GM21576 (cell line): Measurements from ENCODE around the gene HS3ST3A1.

Experiments
- ATAC-seq: cut with Tn5 transposase; IDR thresholded peaks from one replicate; pipeline ENCODE4 v1.9.1; 2021; ENCODE audit warnings: mild to moderate bottlenecking, moderate library complexity; ENCODE audit not compliant: unreplicated experiment

Gene HS3ST3A1

DNA sequence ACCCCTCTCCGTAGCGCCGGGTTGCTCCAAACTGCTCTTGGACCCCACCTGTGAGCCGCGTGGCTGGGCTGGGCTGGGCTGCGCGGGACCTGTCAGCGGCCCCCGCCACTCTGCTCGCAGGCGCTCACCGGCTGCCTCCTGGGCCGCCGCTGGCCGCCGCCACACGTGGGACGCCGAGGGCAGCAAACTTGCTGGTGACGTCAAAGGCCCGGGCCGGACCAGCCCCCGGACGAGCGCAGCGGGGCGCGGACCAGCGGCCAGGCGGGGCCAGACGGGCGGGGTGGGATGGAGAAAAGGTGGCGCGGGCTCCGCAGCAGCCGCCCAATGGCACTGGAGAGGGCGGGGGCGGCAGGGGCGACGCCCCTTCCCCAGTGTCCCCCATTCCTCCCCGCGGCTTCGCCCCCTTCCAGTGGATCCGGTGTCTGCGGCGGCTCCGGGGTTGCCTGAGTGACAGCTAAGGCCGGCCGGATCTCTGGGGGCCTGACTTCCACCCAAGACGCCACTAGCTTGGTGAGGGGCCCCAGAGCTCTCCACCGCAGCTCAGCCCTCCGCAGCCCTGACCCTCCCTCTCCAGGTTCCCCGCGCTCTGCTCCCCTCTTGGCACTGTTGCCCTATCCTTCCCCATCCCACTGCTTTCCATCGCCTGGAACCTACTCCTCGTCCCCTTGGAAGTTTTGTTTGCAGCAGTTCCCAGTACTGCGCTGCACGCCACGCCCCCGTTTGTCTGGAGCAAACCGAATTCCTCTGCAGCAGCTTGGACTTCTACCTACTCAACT, at the start of gene HS3ST3A1:
Gene HS3ST3A1, minus strand, starts transcription at position 154 of the 776 bp plus-strand sequence. CDS start 800 bp downstream, outside the sequence.
- ATAC-seq, result no peak

DNA sequence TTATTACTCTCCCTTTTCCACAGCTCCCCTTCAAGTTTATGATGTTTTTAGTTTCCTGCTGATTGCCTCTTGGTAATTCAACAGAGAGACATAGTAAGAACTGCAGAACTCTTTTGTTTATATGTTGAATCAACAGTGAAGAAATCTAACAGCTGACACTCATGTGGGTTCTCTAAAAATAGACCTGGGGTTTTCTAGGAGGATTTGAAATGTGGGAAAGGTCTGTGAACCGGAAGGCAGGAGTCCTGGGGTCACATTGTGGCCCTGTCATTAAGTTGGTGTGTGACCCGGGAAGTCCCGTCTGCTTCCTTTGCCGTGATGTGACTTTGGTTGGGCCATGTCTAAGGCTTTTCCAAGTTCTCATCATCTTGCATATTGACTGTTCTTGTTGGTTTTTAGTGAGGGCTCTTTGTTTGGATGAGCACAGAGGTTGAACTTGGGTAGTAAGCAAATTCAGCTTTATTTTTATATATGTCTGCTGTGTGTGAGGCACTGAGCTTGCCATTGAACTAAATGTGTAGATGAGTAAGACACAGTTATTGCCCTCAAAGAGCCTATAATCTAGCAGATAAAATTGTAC, 48.5 kb upstream of the HS3ST3A1 start:
- no peak for ATAC-seq

DNA sequence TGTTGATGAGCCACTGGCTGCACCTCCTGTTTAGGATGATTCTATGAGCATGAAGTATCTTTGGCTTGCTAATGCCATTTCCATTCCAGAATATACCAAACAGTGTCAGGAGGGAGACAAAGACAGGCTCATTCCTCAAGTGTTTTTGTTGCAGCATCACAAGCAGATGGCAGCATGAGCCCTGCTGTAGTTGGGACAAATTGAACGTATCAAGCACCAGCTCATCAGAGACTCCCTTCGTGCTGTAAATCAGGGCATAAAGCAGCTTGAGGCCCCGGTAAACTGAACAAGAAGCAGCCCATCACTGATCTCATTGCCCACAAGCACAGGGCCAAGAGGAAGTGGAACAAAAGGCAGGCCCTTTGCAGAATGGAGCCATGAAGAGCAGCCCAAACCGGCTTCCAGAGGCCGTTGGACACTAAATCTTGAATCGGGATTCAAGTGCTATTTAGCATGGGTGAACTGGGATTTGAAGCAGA, 45.9 kb upstream of the HS3ST3A1 start:
- no peak for ATAC-seq

DNA sequence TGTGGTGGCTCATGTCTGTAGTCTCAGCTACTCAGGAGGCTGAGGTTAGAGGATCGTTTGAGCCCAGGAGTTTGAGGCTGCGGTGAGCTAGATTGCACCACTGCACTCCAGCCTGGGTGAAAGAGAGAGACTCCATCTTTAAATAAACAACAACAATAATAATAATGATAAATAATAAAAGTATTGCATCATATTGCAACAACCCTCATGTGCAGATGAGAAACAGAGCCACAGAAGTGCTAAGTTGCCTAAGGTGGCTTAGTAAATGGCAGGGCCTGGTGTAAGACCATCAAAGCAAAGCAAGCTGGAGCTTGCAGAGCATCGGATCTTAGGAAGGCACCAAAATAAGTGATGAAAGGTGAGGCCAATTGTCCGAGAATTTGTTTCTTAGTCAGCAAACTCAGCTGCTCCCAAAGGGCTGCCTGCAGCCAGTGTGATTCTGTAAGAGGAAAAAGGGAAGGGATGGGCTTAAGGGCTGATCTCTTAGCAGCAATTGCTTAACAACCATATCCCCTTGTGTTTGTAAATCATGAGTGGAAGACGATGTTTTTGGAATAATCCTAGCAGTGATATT, 45.3 kb upstream of the HS3ST3A1 start:
- no peak for ATAC-seq

DNA sequence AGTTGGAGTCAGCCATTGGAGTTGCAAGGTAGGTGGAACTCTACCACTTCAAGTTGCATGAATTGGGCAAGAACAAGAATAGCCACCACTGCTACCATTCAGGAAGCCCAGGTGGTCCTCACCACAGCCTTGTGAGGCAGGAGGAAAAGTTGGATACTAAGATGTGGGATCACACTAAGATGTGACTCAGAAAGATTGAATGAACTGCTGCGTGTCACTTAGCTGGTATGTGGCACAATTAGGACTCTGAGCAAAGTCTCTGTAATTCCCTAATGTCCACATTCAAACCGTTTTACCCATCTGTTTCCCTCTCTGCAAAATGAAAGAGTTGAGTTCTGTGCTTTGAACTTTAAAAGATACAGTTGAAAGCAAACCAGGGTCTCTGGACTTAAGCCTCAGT, 44.7 kb upstream of the HS3ST3A1 start:
- ATAC-seq, result no peak

DNA sequence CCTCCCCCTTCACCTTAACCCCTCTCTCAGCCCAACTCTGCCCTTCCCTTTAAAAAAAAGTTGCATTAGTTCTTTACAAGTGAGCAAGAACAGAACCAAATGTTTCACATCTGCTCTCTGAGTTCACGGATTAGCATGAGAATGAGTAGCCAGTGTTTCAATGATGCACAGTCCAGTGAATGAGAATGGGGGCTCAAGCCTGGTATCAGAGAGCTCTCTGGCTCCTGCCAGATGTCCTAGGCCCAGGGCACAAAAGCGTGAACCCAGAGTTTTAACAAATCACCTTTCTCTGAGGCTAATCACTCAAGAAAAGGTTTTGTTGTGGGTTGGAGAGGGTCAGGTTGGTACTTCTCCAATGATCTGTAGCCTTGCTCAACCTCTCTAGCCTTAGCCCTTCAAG, 41.5 kb upstream of the HS3ST3A1 start:
- ATAC-seq, result no peak

DNA sequence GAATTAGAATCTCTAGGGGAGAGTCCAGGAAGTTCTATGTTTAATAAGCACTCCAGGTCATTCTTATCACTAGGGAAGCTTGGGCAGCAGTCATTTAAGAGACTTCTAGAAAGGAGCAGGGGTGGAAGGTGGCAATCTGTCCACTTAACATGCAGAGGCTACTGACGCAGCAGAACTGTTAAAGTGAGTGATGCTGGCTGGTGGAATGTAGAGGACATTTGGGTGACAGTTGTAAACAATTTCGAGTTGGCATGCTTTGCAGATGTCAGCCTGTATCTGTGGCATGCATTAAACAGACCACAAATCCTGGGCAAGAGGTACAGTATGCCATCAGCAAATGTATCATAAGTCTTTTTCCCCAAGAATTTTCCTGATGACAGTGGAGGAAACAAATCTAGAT, 40.5 kb upstream of the HS3ST3A1 start:
- no peak for ATAC-seq

DNA sequence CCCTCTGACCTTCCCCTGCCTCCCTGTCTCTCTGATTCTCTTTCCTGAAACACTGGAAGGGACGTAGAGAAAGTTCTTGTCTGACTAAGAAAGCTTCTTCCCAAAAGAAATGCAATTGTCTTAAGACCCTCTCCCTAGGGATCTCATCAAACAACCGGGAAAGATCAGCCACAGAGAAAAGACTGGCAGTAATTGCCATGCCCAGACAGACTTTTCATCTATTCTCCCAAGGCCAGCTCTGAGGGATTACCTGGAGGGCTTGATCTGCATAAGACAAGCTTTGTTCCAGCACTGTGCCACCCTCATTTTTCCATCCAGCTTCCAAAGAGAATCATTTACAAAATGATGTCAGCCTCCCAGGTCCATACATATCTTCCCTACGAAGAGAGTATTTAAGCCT, 38.8 kb upstream of the HS3ST3A1 start:
- no peak for ATAC-seq

DNA sequence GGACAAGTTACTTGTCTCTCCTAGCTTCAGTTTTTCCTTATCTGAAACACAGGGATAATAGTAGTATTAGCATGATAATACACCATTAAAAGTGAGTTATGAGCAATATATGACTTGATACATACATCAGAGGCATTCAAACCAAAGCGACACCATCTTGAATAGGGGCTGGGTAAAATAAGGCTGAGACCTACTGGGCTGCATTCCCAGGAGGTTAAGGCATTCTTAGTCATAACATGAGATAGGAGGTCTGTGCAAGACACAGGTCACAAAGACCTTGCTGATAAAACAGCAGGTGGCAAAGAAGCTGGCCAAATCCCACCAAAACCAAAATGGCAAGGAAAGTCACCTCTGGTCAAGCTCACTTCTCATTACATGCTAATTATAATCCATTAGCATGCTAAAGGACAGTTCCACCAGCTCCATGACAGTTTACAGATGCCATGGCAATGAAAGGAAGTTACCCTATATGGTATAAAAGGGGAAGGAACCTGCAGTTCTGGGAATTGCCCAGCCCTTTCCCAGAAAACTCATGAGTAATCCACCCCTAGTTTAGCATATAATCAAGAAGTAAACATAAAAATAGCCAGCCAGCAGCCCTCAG, 37.2 kb upstream of the HS3ST3A1 start:
- ATAC-seq, result no peak

DNA sequence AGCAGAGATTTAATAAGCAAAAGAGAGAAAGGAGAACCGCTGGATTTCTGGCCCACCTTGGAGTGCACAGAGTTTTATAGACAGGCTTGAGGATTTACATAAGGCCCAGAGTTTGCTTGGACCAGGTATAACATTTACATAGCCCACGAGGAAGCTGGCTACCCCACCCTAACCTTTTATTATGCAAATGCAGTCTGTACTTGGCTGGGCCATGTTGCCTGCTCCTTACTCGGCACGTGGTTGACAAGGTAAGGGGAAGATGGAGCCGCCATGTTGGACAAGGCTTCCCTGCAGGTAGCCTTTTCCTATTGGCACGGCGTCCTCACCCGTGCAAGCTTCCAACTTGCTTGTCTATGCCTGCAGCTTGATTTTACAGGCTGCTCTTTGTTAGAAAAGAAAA, 35.2 kb upstream of the HS3ST3A1 start:
- ATAC-seq, result no peak

DNA sequence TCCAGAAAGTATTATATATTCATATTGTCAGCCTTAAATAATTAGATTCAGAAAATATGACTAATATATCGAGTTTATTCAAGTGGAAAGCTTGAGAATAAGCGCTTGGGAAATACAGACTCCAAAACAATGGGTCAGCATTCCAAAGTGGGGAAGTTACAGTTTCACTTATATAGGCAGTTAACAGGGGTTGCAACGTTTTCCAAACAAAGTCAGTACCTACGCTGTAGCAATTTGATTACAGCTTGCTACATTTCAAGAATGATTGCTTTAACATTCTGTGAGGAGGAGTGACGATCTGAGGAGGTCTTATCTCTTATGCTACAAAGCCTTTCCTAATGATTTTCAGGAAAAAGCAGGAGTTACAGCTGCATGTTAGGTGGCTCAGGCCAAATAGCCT, 34.2 kb upstream of the HS3ST3A1 start:
- no peak for ATAC-seq

DNA sequence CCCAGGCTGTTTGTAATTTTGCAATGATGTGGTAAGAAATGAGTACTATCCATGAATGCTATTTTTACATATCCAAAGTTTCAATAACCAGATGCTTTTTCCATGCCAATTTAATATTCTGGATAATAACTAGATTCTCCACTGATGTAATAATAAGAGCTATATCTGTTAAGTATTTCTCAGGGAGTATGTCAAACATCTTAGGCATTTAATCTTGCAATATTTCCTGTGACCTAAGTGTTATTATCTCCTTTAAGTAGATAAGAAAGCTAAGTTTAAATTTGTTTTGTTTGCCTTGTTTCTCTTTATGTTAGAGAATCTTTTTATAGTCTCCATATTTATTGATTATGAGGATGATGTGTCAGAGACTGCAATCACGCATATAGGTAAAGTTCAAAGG, 32.3 kb upstream of the HS3ST3A1 start:
- no peak for ATAC-seq

DNA sequence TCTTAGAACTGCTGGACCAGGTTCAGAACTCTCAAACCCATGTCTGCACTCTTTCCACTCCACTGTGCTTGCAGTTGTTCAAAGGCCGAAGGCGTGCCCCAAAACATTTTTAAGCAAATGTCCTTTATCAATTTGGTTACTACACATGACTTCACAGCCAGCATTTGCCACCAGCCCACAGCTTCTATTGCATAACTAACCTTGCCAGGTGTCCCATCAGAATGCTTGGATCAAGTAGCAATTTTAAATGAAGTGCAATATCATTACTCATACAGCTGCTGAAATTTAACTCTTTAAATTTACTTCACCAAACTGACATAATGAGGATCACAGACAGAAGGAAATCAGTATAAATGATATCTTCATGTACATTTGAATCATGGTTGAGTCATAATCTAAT, 29.8 kb upstream of the HS3ST3A1 start:
- no peak for ATAC-seq

DNA sequence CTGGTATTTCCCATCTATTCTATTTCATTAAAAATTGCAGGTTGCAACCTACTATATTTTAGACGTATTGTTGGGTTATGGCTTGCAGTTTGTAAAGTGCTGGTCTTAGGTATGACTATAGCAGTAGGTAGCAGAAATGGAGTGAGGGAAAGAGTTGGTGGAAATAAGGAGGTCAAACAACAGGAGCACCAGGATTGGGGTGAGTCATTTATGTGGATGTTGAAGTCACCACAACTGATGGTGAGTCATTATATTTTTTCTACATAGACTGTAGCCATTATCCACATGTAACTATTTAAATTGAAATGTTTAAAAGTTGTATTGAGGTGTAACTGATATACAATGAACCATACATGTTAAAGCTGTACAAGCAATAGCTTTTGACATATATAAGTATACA, 25.0 kb upstream of the HS3ST3A1 start:
- no peak for ATAC-seq

DNA sequence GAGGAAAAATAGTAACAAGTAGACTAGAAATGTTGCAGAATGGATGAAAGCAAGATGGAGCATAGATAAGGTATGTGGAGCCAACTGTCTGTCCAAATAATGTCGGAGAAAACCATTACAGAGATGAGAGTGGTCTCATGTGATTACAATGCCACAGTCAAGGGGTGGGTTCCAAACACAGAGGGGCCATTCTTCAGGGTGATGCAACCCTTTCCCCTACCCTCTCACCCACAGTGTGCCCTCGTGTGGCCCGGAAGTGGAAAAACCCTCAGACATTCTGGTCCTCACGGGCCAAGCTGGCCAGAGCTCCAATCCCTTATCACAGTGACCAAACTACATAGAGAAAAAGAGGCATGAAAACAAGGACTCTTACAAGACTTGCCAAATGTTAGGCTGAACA, 17.7 kb upstream of the HS3ST3A1 start:
- ATAC-seq, result no peak

DNA sequence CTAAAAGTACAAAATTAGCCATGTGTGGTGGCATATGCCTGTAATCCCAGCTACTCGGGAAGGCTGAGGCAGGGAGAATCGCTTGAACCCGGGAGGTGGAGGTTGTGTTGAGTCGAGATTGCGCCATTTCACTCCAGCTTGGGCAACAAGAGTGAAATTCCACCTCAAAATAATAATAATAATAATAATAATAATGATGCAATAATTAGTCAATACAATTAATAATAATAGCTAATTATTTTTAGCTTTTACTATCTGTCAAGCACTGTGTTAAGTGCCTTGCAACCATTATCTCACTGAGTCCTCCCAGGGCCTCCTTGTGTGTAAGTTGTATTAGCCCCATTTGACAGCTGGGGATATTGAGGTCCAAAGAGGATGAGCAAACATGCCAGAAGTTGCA, 14.3 kb upstream of the HS3ST3A1 start:
- no peak for ATAC-seq

DNA sequence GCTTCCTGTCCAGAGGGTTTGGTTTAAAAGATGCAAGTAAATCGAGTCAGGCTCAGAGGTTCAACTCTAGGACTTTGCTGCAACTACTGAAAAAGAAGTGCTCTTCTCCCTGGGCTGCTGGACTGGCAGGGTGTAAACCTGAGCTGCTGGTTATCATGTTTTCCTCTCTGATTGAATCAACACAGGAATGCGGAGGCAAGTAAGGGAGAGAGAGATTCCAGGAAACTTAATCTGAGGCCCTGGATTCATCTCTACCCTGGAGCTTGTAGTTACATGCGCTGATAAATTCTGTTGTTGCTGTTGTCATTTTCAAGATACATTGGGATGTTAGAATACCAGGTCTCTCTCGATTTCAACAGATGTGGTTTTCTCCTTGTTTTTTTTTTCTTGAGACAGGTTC, 8.2 kb upstream of the HS3ST3A1 start:
- ATAC-seq, result no peak

DNA sequence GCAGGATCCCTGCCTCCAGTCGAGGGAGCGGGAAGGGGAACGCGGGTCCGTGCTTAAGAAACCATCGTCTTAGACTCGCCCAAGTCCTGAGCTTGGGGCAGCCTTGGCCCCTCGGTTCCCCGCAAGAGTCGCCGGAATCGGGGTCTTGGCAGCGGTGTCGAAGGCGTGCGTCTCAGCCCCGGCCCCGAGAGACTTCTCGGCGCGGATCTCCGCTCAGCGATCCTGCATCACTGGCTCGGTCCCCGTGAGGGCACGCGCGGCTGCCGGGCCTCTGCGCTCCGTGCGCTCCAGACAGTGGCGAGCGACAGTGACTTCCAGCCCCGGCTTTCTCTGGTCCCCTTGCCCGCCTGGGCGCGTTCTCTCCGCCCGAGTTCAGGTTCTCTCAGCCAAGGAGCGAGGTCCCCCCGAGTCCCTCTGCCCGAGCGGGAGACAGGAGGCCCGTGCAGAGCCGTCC, 380 bp downstream of the HS3ST3A1 start:
- ATAC-seq, result no peak

DNA sequence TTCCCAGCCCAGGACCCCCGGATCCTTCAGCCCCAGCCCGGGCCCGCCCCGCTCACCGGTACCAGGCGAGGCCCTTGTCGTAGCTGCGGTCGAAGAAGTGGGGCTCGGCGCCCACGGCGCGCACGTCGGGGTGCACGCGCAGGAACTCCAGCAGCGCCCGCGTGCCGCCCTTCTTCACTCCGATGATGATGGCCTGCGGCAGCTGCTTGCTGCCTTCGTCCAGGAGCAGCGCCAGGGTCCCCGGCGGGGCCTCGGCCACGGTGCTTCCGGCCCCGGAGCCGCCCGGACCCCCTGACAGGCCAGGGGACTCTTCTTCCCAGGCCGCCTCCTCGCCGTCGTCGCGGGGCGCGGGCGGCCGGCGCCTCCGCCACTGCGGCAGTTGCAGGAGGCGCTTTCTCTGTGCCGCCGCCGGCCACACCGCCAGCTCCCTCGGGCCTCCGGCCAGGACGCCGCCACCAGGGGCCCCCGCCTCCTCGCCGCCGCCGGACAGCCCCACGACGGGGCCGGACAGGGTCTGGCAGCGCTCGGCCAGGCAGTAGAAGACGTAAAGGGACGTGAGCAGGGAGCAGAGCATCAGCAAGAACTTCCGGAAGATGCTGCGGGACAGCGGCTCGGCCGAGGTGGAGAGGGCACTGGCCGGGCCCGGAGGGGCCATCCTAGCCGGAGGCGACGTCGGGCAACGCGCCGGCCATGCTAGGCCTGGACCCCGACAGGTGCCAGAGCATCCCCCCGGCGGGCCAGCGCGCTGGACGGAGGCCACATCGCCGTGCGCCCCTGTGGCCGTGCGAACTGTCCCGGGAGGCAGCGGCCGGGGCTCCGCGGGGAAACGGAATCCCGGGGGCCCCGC, 1.0 kb downstream of the HS3ST3A1 start:
- ATAC-seq, result no peak

DNA sequence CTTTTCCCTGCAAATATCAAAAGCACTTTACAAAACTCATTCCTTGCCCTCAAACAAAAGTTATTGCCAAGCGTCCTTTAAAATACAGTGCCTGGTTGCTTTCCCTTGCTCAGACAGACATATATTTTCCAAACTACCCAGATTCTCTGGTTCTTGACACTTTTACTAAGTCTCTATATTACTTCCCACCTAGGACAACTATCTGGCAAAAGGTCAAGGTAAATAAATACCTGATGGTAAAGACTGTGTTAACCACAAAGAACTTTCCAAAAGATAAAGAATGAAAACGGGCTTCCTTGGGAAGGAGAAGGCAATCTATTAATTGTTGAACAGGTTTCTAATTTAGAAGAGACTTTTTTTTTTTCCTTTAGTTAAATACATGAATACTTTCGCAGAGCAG, 1.9 kb downstream of the HS3ST3A1 start:
- no peak for ATAC-seq

DNA sequence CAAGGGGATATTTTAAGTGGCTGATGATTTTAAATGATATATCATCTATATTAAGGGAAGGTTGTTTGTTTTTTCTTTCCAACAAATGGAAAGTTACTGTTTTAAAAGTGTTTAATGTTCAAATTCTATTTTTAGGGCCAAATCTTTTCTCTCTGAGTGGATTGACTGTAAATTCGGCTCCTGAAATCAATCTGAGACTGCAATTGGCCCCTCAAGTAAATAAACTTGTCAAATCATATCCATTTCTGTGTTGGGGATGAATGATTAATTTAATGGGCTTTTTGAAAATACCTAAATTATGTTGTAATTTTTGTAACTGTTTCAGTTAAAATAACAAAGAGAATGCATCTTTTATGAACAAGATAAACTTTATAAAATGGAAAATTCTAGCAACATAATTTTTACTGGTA, 2.6 kb downstream of the HS3ST3A1 start:
- no peak for ATAC-seq
